GM12878 (cell line): ENCODE data around the gene FDXR. TPM values are rescaled to one million over a fixed set of nuclear protein-coding genes. Genes with fewer than 3 reads are reported as not detected.

ENCODE experiments used
- ATAC-seq: fragments of 200-7000 bp; cut with Tn5 transposase; 3 replicates; pipeline ENCODE4 v1.9.1; 2020; ENCODE audit warnings: mild to moderate bottlenecking, moderate library complexity
- BruUV-seq: library from RNA; stranded (reverse); fragments of 400-500 nt; replicated peaks from 2 replicates; lab custom pipeline; 2021; lab: Mats Ljungman, UMichigan
- CTCF ChIA-PET: fragments of 300-600 bp; sonication (Branson Sonifier 250); formaldehyde crosslinking; extraction: SDS; loops from one replicate; lab custom pipeline; 2021; ENCODE audit warnings: inconsistent platforms; lab: Yijun Ruan, JAX
- POLR2A ChIA-PET: fragments of 350-600 bp; formaldehyde crosslinking; extraction: SDS; loops from one replicate; lab custom pipeline; 2021; ENCODE audit warnings: inconsistent platforms; lab: Charles Lee
- RAD21 ChIA-PET: fragments of 300-600 bp; sonication (Branson Sonifier 250); formaldehyde crosslinking; loops from one replicate; lab custom pipeline; 2023; ENCODE audit warnings: antibody characterized with exemption; ENCODE audit not compliant: unreplicated experiment; lab: Charles Lee
- SMC1A ChIA-PET: fragments of 300-600 bp; sonication (Branson Sonifier 250); formaldehyde crosslinking; loops from one replicate; lab custom pipeline; 2023; ENCODE audit not compliant: unreplicated experiment, uncharacterized antibody; lab: Charles Lee
- DNase-seq: peaks from one replicate; pipeline ENCODE4 v3.0.0-alpha.2; 2011; ENCODE audit warnings: low read depth, low spot score
- FAIRE-seq: peaks from 3 replicates; lab custom pipeline; 2011; peaks lifted over from hg19 to GRCh38; lab: Jason Lieb, UNC
- H2AFZ ChIP-seq: 2 replicates; pipeline ENCODE4 v1.6.0; 2011; ENCODE audit warnings: low read depth, low read length, control low read depth; ENCODE audit not compliant: control insufficient read depth
- H3K27ac ChIP-seq: 2 replicates; pipeline ENCODE4 v1.5.1; 2011; ENCODE audit warnings: control low read depth; ENCODE audit not compliant: control insufficient read depth, insufficient read depth
- H3K27me3 ChIP-seq, 2 experiments: replicated peaks in 1 of 2; 2 replicates each; pipeline versions ENCODE4 v1.6.0 to v1.6.1; 2011; ENCODE audit warnings: low read length in 1 of 2; ENCODE audit not compliant: control insufficient read depth in 2 of 2, insufficient read depth in 2 of 2
- H3K36me3 ChIP-seq, 2 experiments: 2 replicates each; pipeline ENCODE4 v1.5.1; 2011; ENCODE audit warnings: low read length in 1 of 2; ENCODE audit not compliant: control insufficient read depth in 2 of 2, insufficient read depth in 2 of 2
- H3K4me1 ChIP-seq: 2 replicates; pipeline ENCODE4 v1.6.1; 2011; ENCODE audit warnings: mild to moderate bottlenecking, low read length, moderate library complexity, mixed read lengths; ENCODE audit not compliant: control insufficient read depth, insufficient read depth
- H3K4me2 ChIP-seq: 2 replicates; pipeline ENCODE4 v1.6.0; 2011; ENCODE audit warnings: control low read depth; ENCODE audit not compliant: control insufficient read depth, insufficient read depth
- H3K4me3 ChIP-seq: fragments of 200-600 bp; sonication (generic); 2 replicates; pipeline ENCODE4 v1.5.1; 2016
- H3K79me2 ChIP-seq: 2 replicates; pipeline ENCODE4 v1.6.0; 2011; ENCODE audit warnings: low read length; ENCODE audit not compliant: control insufficient read depth, insufficient read depth
- H3K9ac ChIP-seq: 2 replicates; pipeline ENCODE4 v1.8.0; 2011; ENCODE audit warnings: low read length, control low read depth, mixed read lengths; ENCODE audit not compliant: control insufficient read depth, insufficient read depth
- H3K9me3 ChIP-seq: replicated peaks from 3 replicates; pipeline ENCODE4 v1.5.1; 2011; ENCODE audit warnings: mild to moderate bottlenecking, low read length; ENCODE audit not compliant: control insufficient read depth, insufficient read depth
- H4K20me1 ChIP-seq: 2 replicates; pipeline ENCODE4 v1.6.0; 2011; ENCODE audit not compliant: control insufficient read depth, insufficient read depth
- BCLAF1 ChIP-seq: fragments of 450-650 bp; IDR thresholded peaks from 2 replicates; pipeline ENCODE4 v1.6.1; 2017; ENCODE audit warnings: antibody characterized with exemption, mild to moderate bottlenecking, moderate library complexity
- CEBPB ChIP-seq, 2 experiments: fragments of 150-350 bp in 1 of 2; IDR thresholded peaks; 2 replicates each; pipeline ENCODE4 v1.6.1; 2012 to 2014; ENCODE audit warnings: low read depth in 2 of 2, low read length in 2 of 2, borderline replicate concordance in 1 of 2, inconsistent platforms in 1 of 2
- CREB1 ChIP-seq: IDR thresholded peaks from 2 replicates; pipeline ENCODE4 v1.6.1; 2012; ENCODE audit warnings: low read depth, mild to moderate bottlenecking, inconsistent platforms
- ESRRA ChIP-seq: IDR thresholded peaks from 2 replicates; pipeline ENCODE4 v1.6.1; 2012; ENCODE audit warnings: mild to moderate bottlenecking, low read length, improper control_type of control experiment
- IRF4 ChIP-seq: IDR thresholded peaks from 2 replicates; pipeline ENCODE4 v1.6.1; 2011; ENCODE audit warnings: low read depth, low read length
- JUND ChIP-seq: IDR thresholded peaks from 2 replicates; pipeline ENCODE4 v1.6.1; 2012; ENCODE audit warnings: low read depth, mild to moderate bottlenecking, low read length, improper control_type of control experiment, moderate library complexity
- MXI1 ChIP-seq: fragments of 150-350 bp; IDR thresholded peaks from 2 replicates; pipeline ENCODE4 v1.6.1; 2011; ENCODE audit warnings: low read depth, mild to moderate bottlenecking, inconsistent platforms, low read length, improper control_type of control experiment
- RB1 ChIP-seq: fragments of 450-650 bp; formaldehyde crosslinking; IDR thresholded peaks from 2 replicates; pipeline ENCODE4 v1.6.1; 2017; ENCODE audit warnings: mild to moderate bottlenecking, borderline replicate concordance
- SPI1 ChIP-seq: IDR thresholded peaks from 2 replicates; pipeline ENCODE4 v1.6.1; 2011; ENCODE audit warnings: low read depth, mild to moderate bottlenecking, low read length, moderate library complexity, borderline replicate concordance; ENCODE audit not compliant: insufficient read depth
- ZBTB11 ChIP-seq: fragments of 450-650 bp; formaldehyde crosslinking; IDR thresholded peaks from 2 replicates; pipeline ENCODE4 v1.5.0; 2022; ENCODE audit warnings: mild to moderate bottlenecking, missing genetic modification characterization
- ZNF622 ChIP-seq: fragments of 450-650 bp; IDR thresholded peaks from 2 replicates; pipeline ENCODE4 v1.6.1; 2017; ENCODE audit warnings: mild to moderate bottlenecking, inconsistent platforms
- WGBS: methylation state at CpG from one replicate; pipeline ENCODE4 v1.1.6; 2016; ENCODE audit warnings: low lambda C conversion rate; ENCODE audit not compliant: insufficient replicate concordance, insufficient coverage; ENCODE audit errors: missing lambda C conversion rate; 5-methylcytosine and 5-hydroxymethylcytosine counted together
- in situ Hi-C: fragments of 300-500 bp; cut with MboI; formaldehyde crosslinking; loops from 9 replicates; pipeline ENCODE4 v1.14.3; 2018; ENCODE audit warnings: mixed read lengths
- intact Hi-C: fragments of 100-400 bp; cut with micrococcal nuclease; formaldehyde crosslinking; loops from one replicate; pipeline ENCODE4 v1.14.2; 2022; ENCODE audit not compliant: unreplicated experiment
- polyA plus RNA-seq, 11 experiments: library from polyadenylated mRNA; depleted of rRNA in 4 of 11; unstranded in 6 of 11; stranded (reverse) in 5 of 11; fragments of >200 nt; fragmentation: Nextera tagmentation in 4 of 11; fragmentation: Illumina TruSeq in 1 of 11; extraction: Ambion mirVana in 4 of 11; extraction: Trizol in 1 of 11; gene quantifications; 1 replicate in 1 of 11; 2 replicates in 10 of 11; pipeline versions ENCODE4 v1.2.1 to v1.2.3, GENCODE V29; 2011 to 2016; ENCODE audit warnings: inconsistent platforms in 2 of 11, missing spikeins in 2 of 11, low read depth in 1 of 11
- total RNA-seq, 4 experiments: library from RNA; depleted of rRNA in 3 of 4; stranded (reverse); fragments of >200 nt in 3 of 4; fragmentation: Illumina TruSeq in 1 of 4; extraction: Trizol in 1 of 4; gene quantifications; 2 replicates each; pipeline versions ENCODE4 v1.2.1 to v1.2.3, GENCODE V29; 2013 to 2021

Gene FDXR
- total and polyA plus RNA-seq, 10 of the 15 experiments (the other 5 are each of a cell fraction or from before 2014, with no cell fraction given) = 0.85 to 162 (median 48.2) TPM

- RAD21 ChIA-PET = no interaction called here
- 72% methylated on average over 7 of the region's 7 CpGs for WGBS
- CTCF ChIA-PET = no interaction called here
- in situ Hi-C loops = no loop called here
- intact Hi-C loops = no loop called here
- H3K9me3 ChIP-seq = no peaks in the 10 kb centered on the region
- FAIRE-seq = no peak
- no TSS peak for BruUV-seq
- H3K36me3 ChIP-seq = peaks cover 0 to 1% of the 10 kb centered on the region in 2 experiments; a peak in 3 of 4 replicates
- H2AFZ ChIP-seq = no peak overlapping the region
- no peak overlapping the region for H3K4me2 ChIP-seq
- POLR2A ChIA-PET = no interaction called here
- SMC1A ChIA-PET = no interaction called here
- no peaks in the 10 kb centered on the region for H3K79me2 ChIP-seq
- TF ChIP-seq CREB1 = no peak
- TF ChIP-seq JUND = no peak
- TF ChIP-seq SPI1 = no peak
- TF ChIP-seq CEBPB (IDR thresholded peaks at IDR 0.05; ENCODE audit: borderline replicate concordance in 1 of 2, low read depth in 2 of 2, low read length in 2 of 2) = no peak
- no peak for TF ChIP-seq ZNF622
- TF ChIP-seq ESRRA = no peak
- TF ChIP-seq ZBTB11 (CRISPR knock-in tag) = no peak
- TF ChIP-seq BCLAF1 = no peak
- no peak for TF ChIP-seq RB1
- TF ChIP-seq IRF4 = no peak
- TF ChIP-seq MXI1 = no peak
- ATAC-seq = no peak
- no peaks in the 10 kb centered on the region for H3K27me3 ChIP-seq
- H3K4me3 ChIP-seq = no peak overlapping the region
- H4K20me1 ChIP-seq = no peaks in the 10 kb centered on the region
- H3K9ac ChIP-seq = no peak overlapping the region
- no peak for DNase-seq
- no peak overlapping the region for H3K27ac ChIP-seq
- no peaks in the 10 kb centered on the region for H3K4me1 ChIP-seq
These were observed 57.7 kb downstream of the FDXR start for GRCh38 chr17:74815067-74815466.
